ENCODE measurements around the gene TPM4.
"Not testable (repeated sequence)": the region's sequence is repeated elsewhere in the genome, so short reads cannot be mapped to it uniquely, and the experiment has no call there.

Gene TPM4

DNA sequence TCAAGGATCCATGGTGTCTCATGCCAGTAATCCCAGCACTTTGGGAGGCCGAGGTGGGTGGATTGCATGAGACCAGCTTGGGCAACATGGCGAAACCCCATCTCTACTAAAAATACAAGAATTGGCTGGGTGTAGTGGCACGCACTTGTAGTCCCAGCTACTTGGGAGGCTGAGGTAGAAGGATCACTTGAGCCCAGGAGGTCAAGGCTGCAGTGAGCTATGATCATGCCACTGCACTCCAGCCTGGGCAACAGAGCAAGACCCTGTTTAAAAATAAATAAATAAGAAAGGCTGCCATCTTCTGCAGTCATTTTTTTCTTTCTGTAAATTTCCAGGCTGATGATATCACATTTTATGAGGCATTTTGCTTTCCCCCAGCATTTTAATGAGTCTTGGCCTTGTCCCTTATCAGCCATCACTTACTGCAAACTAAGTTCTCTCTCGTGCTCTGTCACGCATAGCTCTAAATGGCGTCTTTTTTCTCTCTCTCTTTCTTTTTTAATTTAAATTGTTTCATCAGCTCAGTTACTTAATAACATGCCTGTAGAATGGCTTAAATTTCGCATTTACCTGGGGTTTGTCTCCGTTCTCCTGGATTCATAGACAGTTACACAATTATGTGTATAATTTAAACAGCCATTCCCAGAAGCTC lies 23.1 kb downstream of the TPM4 start:
- not testable (repeated sequence) for DNase-seq

DNA sequence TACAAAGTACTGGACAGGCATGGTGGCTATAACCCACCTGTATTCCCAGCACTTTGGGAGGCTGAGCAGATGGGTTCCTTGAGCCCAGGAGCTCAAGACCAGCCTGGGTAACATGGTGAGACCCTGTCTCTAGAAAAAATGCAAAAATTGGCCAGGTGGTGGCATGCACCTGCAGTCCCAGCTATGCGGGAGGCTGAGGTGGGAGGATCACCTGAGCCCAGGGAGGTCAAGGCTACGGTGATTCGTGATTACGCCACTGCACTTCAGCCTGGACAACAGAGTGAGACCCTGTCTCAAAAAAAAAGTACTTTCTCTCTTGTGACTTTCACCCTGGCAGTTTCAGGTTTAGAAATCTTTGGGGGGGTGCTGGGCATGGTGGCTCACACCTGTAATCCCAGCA lies 24.2 kb downstream of the TPM4 start:
- DNase-seq, result no peak

DNA sequence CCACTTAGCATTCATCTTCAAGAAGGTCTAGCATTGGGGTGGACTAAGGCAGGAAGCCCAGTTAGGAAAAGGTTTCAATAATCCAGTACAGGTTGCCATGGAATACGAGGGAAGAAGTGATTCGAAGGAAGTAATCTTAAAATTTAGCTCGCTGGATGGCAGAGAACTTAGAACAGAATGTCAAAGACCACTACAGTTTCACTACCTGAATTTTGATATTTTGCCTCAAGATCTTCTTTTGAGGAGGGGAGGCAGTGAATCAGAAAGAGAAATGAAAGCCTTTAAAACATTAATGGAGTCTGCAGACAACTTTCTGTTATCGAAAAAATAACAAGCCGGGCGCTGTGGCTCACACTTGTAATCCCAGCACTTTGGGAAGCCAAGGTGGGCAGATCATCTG lies 28.4 kb downstream of the TPM4 start:
- DNase-seq, result no peak

DNA sequence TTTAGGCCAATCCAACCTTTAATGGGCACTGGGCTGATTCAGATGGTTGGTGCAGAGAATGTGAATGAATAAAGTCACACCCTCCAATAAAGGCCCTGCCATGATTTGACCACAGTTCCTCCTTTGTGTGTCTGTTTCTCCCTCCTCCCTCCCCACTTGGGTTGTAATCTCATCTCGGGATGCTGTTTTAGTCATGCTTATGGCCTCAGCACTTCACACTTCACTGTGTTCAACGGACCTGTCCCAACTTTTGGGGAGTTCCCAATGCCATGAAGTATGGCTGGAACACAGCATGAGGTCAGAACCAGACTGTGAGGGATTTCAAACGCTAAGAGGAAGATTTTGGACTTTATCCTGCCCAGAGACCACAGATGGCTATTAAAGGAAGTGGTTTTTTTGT lies 29.8 kb downstream of the TPM4 start:
- no peak for DNase-seq

DNA sequence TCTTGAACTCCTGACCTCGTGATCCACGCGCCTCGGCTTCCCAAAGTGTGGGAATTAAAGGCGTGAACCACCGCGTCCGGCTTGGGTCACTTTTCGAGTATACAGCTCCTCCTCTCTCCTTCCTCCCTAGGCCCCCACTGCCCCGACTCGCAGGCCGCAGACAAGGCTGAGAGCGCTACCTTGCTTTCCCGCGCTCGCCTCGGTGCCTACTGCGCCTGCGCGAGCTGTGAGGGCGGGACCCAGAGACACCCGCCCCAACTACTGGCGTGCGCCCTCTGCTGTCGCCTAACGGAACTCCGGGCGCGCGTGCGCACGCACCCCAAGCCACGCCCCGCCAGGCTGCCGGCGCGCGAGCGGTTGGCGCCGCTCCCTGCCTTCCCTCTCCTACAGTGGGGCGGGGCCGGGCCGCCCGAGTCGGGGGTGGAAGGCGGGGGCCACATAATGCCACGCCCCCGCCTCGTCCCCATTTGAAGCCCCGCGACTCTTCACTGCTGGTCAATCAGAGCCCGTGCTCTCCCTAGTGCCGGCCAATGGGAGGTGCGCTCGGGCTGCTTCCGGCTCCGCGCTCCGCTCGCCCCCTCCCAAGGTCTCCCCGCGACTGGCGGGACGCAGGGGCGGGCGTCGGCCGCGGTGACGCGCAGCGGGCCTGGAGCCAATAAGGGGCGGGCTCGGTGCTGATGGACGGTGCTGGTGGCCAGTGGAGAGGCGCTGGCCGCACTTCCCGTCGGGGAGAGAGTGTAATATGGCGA lies 35.0 kb downstream of the TPM4 start, which contains the start of gene RAB8A:
Gene RAB8A (plus strand): TSS at position 730 of the 749 bp plus-strand sequence. CDS start 13 bp downstream, at position 743.
- DNase-seq, result peak; percentile 98

DNA sequence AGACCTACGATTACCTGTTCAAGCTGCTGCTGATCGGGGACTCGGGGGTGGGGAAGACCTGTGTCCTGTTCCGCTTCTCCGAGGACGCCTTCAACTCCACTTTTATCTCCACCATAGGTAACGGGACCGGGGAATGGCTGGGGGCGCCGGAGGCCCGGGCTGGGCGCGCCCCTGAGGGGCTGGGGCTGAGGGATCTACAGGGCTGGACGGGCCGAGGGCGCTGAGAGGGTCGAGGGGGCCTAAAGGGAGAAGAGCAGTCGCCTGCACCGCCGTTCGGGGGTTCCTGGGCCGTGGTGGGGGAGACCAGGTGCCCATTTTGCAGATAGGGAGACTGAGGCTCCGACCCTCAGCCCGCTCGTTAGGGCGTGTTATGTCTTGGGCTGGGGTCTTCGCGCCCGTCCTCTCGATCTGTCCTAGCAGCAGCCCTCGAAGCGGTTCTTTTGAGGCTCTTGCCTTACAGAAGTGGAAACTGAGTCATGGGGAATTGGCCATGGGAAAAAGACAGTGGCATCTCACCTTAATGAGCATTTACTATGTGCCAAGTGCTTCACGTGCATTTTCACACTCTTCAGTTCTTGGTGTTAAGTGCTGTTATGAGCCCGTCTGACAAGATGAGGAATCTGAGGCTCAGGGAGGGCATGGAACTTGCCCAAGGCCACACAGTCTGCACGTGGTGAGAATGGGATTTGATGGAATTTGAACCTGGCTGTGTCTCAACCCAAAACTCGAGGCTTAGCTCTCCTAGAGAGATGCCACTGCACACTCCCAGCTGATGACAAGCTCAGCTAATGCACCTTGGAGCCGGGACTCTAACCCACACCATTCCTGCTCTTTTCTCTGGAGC lies 35.8 kb downstream of the TPM4 start:
- DNase-seq, result no peak

DNA sequence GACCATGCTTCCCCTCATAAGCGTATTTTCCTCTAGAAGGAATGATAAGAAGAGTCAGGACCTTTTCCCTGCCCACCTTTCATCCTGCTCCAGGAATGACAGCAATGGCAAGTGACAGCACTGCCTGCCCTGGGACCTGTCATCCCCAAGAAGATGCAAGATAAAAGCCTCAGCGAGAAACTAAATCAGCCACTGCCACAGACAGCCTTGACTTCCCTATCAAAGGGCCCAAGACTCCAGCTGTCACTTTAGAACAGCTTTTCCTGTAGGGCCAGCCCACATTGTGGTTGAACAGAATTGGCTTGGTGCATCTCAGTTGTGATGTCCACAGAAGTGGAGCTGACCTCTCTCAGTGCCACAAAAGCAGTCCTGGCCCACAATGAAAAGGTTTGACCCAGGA lies 36.5 kb downstream of the TPM4 start:
- no peak for DNase-seq

DNA sequence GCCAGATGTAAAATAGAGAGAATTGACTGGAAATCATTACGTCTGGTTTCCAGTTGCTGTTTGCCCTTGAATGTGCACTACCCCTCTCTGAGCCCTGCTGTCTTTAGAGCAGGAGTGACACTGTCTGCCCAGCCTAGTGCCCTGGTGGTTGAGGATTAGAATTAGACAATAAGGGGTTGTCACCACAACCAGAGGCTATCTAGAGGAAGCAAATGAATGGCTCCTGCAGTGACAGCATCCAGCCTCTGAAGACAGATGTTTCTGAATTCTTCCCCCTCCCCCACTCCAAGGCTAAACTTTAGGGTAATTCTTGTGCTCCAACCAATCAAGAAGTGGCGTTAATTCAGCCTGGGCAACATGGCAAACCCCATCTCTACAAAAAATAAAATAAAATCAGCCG lies 37.4 kb downstream of the TPM4 start:
- DNase-seq, result no peak

DNA sequence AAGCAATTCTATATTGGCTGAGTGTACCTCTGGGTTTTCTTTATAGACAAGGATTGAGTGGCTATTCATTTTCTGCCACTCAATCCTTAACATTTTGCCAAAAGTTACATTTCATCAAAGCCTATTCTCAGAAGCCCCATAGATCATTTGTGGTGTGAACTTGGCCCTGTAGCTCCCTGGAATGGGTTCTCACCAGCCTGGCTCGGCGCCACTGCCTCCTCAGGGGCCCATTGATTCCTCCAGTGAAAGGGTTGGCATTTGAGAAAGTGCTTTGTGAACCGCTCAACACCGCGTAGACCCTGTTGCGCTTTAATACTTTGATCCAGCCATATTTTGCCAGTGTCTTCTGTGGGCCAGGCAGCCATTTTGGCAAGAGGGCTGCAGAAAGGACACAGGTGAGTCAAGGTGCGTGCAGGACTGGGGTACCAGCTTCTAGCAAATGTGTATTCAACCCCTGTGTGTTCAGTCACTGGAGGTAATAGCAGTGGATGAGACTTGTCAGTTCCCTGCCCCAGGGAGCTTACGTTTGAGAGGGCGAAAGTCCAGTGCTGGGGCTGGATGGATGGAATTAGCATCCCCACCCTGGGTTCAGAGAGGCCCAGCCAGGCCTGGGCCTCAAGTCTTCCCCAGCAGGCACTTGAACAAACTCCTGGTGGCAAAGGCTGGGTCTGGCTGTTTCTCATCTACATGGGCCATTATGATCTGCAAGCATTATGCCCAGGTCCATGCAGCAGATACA lies 39.2 kb downstream of the TPM4 start:
- no peak for DNase-seq

DNA sequence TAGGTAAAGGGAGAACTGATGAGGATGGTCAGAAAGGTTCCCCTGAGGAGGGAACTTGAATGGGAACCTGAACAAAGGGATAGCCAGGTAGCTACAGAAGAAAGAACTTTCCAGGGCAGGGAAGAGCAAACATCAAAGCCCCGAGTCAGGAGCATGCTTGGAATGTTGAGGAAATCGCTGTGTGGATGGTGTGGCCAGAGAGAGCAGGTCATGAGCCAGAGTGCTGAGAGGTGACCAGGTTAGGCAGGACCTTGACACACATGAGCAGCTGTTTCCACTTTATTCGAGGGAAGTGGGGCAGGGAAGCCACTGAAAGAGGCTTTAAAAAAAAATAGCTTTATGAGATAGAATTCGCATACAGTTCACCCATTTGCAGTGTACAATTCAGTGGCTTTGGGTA lies 39.8 kb downstream of the TPM4 start:
- DNase-seq, result no peak

DNA sequence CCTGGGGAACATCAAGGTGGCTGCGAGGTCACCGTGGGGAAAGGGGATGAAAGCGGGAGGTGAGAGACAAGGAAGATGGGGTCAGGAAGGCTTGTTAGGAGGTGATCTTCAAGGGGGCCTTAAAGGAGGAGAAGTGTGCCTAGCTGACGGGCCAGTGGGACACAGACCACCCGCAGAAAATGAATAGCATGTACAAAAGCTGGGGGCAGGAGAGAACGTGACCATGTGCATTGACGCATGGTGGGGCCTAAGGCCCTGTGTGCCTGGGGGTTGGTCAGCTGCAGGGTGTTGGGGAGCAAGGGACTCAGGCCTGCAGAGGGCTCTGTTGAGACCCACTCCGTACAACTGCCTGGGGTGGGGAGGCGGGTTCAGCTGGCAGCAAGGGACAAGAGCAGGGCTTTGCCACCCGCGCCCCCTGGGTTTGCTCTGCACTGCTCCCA lies 41.3 kb downstream of the TPM4 start:
- no peak for DNase-seq

DNA sequence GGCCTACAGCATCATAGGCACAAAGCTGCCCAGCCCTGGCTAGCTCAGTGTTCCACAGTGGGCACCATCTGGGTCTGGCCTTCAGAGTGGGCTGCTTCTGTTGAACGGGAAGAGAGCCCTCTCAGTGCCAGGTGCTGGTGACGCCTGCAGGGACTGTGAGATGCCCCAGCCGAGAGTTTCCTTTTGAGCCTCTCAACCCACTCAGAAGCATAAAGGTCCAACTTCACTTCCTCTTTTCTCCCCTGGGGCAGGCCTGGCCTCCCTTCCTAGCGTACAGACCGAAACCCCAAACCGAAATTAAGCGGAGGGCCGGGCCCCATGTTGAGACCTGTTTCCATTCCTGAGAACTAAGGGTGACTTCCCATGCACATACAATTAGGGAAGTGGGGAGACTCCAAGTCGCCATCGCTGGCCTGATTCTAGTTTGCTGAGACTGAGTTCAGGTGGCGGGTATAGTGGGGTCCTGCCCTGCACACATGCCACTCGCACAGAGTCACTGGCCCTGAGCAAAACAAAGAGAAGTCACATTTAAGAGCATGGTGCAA lies 42.3 kb downstream of the TPM4 start:
- DNase-seq, result peak; percentile 56

DNA sequence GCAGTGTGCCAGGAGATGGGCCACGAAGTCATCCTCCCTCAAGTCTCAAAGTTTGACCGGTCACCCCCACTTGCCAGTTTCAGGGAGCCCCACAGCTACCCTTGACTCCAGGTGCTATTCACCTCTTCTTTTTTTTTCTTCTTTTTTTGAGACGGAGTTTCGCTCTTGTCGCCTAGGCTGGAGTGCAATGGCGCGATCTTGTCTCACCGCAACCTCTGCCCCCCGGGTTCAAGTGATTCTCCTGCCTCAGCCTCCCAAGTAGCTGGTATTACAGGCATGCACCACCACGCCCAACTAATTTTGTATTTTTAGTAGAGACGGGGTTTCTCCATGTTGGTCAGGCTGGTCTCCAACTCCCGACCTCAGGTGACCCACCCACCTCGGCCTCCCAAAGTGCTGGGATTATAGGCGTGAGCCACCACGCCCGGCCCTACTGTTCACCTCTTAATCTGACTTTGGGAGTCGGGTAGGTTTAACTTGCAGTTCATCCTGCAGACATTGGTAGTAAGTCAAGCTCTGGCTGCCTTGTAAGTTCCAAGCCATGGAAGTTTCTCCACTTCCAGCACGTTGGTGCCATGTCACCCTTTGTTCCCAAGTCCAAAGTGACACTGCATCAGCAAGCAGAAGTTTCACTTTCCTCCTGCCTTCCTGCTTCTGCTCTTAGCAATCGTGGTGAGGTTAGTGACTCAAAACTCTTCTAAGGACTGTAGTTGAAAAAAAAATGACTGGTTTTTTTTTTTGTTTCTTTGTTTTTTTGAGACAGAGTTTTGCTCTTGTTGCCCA lies 43.0 kb downstream of the TPM4 start:
- peak; percentile 44 for DNase-seq

DNA sequence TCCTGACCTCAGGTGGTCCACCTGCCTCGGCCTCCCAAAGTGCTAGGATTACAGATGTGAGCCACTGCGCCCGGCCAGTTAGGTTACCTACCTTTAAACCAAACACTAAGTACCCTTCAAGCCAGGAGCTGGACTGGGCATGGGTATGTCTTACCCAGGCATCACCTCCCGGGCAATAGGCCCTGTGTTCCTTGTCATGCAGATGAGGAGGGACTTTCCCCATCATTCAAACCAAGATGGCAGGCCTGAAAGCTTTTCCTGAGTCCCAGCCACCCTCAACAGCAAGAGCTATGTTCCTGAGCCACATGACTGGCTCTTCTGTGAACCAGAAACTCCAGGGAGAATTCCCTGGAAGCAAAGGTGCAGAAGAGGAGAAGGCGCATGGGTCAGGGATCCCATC lies 44.8 kb downstream of the TPM4 start:
- no peak for DNase-seq

DNA sequence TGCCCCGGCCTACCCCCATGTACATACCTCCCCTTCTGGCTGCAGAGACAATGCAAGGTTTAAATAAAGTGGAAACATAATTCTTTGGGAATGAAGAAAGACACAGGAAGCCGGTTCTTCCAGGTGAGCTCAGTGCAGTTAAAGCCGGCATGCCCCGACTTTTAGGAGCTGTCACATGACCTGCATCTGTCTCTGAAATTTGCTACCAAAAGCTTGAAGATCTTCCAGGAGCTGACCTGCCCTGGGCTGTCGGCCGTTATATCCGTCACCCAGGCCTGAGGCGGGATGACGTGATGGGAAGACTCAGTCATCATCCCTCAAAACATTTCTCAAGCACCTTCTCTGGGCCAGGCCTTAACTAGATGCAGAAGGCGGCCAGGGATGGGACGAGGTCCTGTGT lies 45.7 kb downstream of the TPM4 start:
- DNase-seq, result no peak

DNA sequence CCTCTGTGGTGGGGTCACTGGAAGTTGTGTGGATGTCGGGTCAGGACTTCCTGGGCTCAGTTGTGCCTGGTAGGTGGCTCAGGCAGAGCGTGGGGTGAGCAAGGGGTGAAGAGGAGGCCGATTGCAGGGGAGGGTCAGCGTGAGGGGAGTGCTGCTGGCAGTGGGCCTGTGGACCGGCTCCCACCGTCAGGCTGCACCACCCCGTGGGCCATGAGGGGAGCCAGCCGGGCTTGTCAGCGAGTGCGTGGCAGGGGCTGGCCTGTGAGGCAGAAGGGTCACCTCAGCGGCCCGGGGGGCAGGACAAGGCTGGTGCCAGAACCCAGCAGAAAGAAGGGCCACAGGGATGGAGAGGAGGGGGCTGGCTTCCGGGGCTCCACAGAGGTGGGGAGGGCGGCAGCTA lies 48.7 kb downstream of the TPM4 start:
- no peak for DNase-seq

DNA sequence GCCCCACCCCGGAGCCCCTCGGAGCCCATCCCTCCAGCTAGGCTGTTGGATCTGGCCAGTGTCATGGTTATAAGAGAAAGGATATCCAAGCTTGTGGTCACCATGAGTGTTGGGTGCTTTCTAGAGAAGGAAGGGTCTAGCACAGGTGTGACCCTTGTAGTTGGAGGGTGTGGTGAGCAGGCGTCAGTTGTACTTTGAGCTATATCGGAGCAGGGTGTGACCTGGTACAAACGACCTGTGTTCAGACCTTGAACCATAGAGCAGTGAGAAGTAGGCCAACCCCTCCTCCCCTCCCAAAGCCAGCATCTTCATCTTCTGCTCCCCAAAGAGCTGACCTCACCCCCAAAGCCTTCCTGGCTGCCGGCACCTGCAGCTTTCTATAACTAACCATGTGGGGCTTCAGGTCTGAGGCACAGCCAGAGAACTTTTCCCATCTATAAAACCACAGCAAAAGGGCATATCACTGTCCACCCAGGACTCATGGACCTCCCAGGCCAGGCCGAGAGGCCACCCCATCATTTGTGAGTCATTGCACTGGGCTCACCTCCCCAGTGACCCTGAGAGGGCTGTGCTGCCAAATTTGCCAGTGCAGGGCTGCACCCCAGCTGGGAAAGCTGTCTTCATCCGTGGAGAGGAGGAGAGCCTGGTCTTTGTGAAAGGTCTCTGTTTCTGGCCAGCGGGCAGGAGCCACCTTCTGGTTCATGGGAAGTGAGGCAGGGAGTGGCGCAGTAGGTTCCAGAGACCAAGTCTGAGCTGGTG lies 49.6 kb downstream of the TPM4 start:
- DNase-seq, result no peak

DNA sequence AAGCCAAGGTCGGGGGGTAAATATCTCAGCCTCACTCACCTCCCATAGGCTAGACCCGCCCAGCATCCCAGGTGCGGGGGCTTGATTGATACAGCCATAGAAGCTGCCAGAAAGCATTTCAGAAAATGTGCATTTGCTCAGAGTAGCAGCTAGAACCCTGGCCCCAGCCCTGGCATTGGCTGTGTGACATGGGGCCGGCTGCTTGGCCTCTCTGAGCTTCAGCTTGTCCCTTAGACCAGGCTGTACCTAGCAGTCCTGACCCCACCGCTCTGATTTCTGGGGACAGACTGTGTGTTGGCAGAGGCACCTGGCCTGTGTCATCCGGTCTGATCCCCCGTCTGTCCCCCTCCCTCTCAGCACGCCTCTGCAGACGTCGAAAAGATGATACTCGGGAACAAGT lies 50.8 kb downstream of the TPM4 start:
- DNase-seq, result no peak

DNA sequence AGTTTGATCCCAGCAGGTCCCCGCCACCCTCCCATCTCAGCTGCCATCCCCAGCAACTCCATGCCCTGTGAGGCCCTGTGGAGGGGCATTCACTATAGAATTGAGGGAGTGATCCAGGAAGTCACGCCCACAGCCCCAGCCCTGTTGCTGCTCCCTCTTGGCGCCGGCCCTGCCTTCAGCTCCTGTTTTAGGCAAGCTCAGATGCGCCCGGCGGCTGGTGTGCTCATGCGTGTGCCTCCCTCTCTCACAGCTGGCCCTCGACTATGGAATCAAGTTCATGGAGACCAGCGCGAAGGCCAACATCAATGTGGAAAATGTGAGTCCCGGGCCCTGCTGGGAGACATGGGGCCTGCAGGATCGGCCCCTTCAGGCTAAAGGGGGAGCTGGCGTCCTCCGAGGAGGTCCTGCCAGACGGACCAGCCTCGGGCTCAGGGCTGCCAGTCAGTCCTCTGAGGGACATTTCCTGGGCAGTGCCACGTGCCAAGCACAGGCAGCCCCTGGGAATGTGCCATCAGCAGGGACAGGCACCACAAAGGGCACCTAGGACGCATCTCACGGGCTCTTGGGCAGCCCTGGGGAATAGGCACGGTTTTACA lies 51.6 kb downstream of the TPM4 start:
- no peak for DNase-seq

DNA sequence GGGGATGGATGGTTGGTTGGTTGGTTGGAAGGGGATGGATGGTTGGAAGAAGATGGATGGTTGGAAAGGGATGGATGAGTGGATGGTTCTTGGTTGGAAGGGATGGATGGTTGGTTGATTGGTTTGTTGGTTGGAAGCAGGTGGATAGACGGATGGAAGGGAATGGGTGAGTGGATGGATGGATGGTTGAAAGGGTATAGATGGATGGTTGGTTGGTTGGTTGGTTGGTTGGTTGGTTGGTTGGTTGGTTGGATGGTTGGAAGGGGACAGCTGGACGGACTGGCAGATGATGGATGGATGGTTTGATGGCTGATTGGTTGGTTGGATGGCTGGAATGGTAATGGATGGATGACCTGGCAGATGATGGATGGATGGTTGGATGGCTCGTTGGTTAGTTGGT lies 55.4 kb downstream of the TPM4 start:
- no peak for DNase-seq

DNA sequence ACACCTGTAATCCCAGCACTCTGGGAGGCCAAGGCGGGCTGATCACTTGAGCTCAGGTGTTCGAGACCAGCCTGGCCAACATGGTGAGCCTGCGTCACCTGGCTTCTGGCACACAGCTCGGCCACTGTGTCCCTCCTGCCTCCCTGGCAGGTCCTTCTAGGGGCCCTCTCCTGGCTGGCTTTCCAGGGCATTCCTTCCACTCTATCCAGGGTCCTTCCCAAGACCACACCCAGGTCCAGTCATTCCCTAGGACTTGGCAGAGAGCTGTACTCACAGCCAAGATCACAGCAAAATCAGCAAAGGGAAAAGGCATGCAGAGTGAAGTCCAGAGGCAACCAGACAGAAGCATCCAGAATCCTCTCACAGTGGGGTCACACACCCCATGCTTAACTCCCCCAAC lies 57.5 kb downstream of the TPM4 start:
- no peak for DNase-seq
